ENCODE measurements around the gene RDH5. TPM values are rescaled to one million over a fixed set of nuclear protein-coding genes. Genes with fewer than 3 reads are reported as not detected.

RDH5 gene
- total RNA-seq, 1 donor from 2014 or later, result 6.0 TPM

DNA sequence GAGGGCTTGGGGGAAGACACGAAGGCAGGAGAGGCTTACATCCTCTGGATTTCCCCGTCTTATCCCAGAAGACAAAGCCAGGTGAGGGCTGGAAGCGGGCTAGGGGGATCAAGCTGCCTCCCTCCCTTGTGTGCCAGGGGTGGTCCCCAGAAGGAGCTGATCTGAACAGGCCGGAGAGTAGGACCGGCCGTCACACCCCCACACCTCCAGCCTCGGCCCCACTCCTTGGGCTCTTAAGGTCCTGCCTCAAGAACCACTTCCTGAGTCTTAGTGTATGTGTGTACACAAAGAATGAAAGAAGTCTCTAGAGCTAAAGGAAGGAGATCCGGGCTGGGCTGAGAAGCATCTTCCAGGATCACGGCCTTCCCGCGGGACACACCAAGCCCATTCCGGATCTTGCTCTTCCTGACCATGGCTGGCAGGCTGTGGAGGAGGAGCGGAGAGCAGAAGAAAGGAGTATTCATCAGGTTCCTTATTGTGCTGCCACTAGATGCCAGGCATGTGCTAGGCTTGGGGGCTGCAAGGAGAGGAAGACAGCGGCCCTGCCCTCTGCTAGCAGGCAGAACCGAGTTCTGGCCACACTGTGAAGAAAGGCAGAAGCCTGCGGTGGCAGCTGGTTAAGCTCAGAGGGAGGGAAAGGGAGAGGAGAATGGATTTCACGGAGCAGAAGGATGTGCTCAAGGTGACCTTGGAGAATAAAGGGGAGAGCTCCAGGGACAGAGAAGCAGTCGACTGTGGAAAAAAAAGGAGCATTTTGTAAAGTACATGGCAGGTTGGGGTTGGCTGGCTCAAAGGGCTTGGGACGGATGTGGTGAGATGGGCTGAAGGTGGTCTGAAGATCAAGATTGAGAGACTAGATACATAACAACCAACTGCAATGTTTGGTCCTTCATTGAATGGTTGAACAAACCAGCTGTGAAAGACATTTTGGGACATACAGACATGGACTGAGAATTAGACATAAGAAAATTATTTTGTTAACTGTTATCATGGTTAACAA, 9.9 kb downstream of the RDH5 start:
- peaks cover 23% of the 10 kb centered on the region for H3K36me3 ChIP-seq
- H3K27ac ChIP-seq, result peak overlapping the region; percentile 97
- H3K27me3 ChIP-seq, result no peaks in the 10 kb centered on the region
- TF ChIP-seq, protein P1, sequence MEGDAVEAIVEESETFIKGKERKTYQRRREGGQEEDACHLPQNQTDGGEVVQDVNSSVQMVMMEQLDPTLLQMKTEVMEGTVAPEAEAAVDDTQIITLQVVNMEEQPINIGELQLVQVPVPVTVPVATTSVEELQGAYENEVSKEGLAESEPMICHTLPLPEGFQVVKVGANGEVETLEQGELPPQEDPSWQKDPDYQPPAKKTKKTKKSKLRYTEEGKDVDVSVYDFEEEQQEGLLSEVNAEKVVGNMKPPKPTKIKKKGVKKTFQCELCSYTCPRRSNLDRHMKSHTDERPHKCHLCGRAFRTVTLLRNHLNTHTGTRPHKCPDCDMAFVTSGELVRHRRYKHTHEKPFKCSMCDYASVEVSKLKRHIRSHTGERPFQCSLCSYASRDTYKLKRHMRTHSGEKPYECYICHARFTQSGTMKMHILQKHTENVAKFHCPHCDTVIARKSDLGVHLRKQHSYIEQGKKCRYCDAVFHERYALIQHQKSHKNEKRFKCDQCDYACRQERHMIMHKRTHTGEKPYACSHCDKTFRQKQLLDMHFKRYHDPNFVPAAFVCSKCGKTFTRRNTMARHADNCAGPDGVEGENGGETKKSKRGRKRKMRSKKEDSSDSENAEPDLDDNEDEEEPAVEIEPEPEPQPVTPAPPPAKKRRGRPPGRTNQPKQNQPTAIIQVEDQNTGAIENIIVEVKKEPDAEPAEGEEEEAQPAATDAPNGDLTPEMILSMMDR (IDR thresholded peaks at IDR 0.05), result no peak
- H3K4me1 ChIP-seq, result peaks cover 39% of the 10 kb centered on the region
- DNase-seq, result peak; percentile 86
- intact Hi-C loops (cut with DNase I), result no loop called here
- H3K4me3 ChIP-seq, result peak overlapping the region; percentile 74
- peak; percentile 38 for ATAC-seq
- H3K9me3 ChIP-seq, result no peaks in the 10 kb centered on the region

DNA sequence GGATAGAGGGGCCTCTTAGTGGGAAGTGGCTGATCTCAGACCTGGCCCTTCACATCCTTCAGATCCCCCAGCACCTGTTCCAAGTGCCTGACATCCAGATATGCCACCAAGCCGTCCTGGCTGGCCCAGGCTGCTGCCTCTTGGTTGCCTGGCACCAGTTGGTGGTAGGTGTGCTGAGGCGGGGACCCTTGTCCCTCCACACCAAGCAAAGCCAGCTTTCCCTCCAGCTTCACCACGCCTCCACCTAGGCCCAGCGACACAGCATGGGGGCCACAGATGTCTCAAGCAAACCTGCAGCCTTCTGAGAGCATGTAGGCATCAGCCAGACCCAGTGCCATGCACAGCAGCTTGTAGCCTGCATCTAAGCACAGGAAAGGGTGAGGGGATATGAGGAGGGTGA, 12.1 kb downstream of the RDH5 start:
- Histone ChIP-seq H3K4me1 (peaks cover 17% of the 10 kb centered on the region), H3K27me3 (no peaks in the 10 kb centered on the region), H3K9me3 (no peaks in the 10 kb centered on the region), H3K27ac (no peak overlapping the region), H3K36me3 (peaks cover 1% of the 10 kb centered on the region), H3K4me3 (no peak overlapping the region)
- DNase-seq (no peak), ATAC-seq (no peak)
- intact Hi-C loops (cut with DNase I), result no loop called here
- TF ChIP-seq, protein P1 (IDR thresholded peaks at IDR 0.05), result no peak

DNA sequence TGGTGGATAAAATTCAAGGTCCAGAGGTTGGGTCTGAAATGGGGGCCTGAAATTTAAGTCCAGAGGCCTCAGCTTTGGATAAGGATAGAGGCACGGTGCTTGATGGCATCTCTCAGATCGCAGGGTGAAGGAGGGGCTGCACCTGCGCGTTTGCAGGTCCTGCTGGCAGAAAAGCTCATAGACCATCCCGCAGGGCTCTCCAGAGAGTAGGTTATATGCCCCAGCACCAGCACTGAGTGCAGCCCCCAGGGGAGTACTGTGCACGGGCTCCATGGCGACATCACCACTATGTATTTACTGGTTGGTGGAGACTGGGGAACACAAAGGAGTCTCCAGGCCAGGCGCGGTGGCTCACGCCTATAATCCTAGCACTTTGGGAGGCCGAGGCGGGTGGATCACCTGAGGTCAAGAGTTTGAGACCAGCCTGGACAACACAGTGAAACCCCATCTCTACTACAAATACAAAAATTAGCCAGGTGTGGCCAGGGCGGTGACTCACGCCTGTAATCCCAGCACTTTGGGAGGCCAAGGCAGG, 12.9 kb downstream of the RDH5 start:
- intact Hi-C loops (cut with DNase I), result no loop called here
- no peaks in the 10 kb centered on the region for H3K27me3 ChIP-seq
- H3K9me3 ChIP-seq, result no peaks in the 10 kb centered on the region
- DNase-seq, result no peak
- TF ChIP-seq, protein P1 (IDR thresholded peaks at IDR 0.05), result no peak
- H3K4me1 ChIP-seq, result peaks cover 19% of the 10 kb centered on the region
- no peak overlapping the region for H3K4me3 ChIP-seq
- H3K27ac ChIP-seq, result no peak overlapping the region
- H3K36me3 ChIP-seq, result no peaks in the 10 kb centered on the region
- no peak for ATAC-seq

- peaks cover 22% of the 10 kb centered on the region for H3K4me1 ChIP-seq
- no peak overlapping the region for H3K27ac ChIP-seq
- ATAC-seq (no peak), DNase-seq (no peak)
- intact Hi-C loops (cut with DNase I), result no loop called here
- TF ChIP-seq, protein P1 (IDR thresholded peaks at IDR 0.05), result no peak
- no peaks in the 10 kb centered on the region for H3K27me3 ChIP-seq
- no peaks in the 10 kb centered on the region for H3K36me3 ChIP-seq
- H3K9me3 ChIP-seq, result no peaks in the 10 kb centered on the region
- no peak overlapping the region for H3K4me3 ChIP-seq
Observed at GRCh38 chr12:55733858-55734257, 13.7 kb downstream of the RDH5 start.

- no peak overlapping the region for H3K27ac ChIP-seq
- DNase-seq (no peak), ATAC-seq (no peak)
- H3K36me3 ChIP-seq, result no peaks in the 10 kb centered on the region
- TF ChIP-seq, protein P1 (IDR thresholded peaks at IDR 0.05), result no peak
- peaks cover 22% of the 10 kb centered on the region for H3K4me1 ChIP-seq
- H3K4me3 ChIP-seq, result no peak overlapping the region
- intact Hi-C loops (cut with DNase I), result no loop called here
- no peaks in the 10 kb centered on the region for H3K27me3 ChIP-seq
- no peaks in the 10 kb centered on the region for H3K9me3 ChIP-seq
Observed at GRCh38 chr12:55734595-55734994, 14.4 kb downstream of the RDH5 start.

Measured in upper lobe of right lung (tissue), 1 donor.